HuH-7.5 (cell line): ENCODE data around the gene RPS10.

Experiments used
- DNase-seq: peaks from one replicate; pipeline ENCODE4 v3.0.0; 2011; ENCODE audit warnings: low spot score

The RPS10 gene

DNA sequence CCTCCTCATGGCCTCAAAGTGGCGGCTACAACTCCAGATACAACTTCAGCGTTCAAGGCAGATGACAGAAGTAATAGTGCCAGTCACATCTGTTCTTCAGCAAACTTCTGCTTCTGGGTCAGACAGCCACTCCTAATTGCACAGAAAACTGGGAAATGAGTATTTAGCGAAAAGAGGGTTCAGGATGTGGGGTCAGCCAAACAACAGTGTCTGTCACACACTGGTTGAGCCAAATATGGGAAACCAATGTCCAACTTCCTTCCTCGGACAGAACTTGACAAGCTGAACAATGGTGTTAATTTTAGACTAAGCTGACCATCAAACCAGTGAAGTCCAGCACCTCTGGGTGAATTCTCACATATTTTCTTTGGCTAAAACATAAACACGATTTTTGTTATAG is 55.5 kb downstream of the RPS10 start:
- DNase-seq = no peak

DNA sequence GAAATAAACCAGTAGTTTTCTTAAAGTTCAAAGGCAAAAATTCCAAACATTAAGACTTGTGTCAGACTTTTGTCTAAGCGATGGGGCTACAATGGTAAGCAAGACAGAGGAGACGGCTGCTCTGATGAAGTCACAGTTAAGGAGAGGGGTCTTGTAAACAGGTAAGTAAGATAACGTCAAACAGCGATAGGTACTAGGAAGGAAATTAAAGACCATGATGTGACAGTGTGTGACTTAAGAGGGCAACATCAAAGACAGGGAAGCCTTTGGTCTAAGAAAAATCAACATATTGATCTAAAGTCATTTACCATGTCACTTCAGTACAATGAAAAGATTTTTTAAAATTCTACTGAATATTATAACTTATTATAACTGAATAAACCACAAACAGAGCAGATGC is 56.5 kb downstream of the RPS10 start:
- DNase-seq = no peak
